GM06990 (cell line): Measurements from ENCODE around the gene VPS4A.

Source experiments
- DNase-seq: peaks from one replicate; pipeline ENCODE4 v3.0.0-alpha.2; 2011; ENCODE audit not compliant: insufficient read length; ENCODE audit errors: extremely low read depth
- H3K27me3 ChIP-seq: replicated peaks from 2 replicates; pipeline ENCODE4 v1.6.0; 2011; ENCODE audit warnings: low read length; ENCODE audit not compliant: control insufficient read depth, insufficient read depth
- H3K36me3 ChIP-seq: 2 replicates; pipeline ENCODE4 v1.5.1; 2011; ENCODE audit warnings: low read length; ENCODE audit not compliant: control insufficient read depth, insufficient read depth
- H3K4me3 ChIP-seq: replicated peaks from 2 replicates; pipeline ENCODE4 v1.5.1; 2011; ENCODE audit warnings: low read depth, mild to moderate bottlenecking, control low read depth, low read length
- CTCF ChIP-seq: IDR thresholded peaks from 2 replicates; pipeline ENCODE4 v1.5.1; 2011; ENCODE audit warnings: low read length, control low read depth, mild to moderate bottlenecking, inconsistent platforms; ENCODE audit not compliant: insufficient read depth, poor library complexity, severe bottlenecking

Gene VPS4A

GRCh38 chr16:69324013-69324531, 12.9 kb downstream of the VPS4A start:
- Histone ChIP-seq H3K4me3 (no peak overlapping the region), H3K36me3 (peaks cover 57% of the 10 kb centered on the region), H3K27me3 (no peaks in the 10 kb centered on the region)
- no peak for DNase-seq
- TF ChIP-seq CTCF: no peak

- no peaks in the 10 kb centered on the region for H3K27me3 ChIP-seq
- H3K36me3 ChIP-seq: peaks cover 52% of the 10 kb centered on the region
- no peak for TF ChIP-seq CTCF
- no peak for DNase-seq
- H3K4me3 ChIP-seq: no peak overlapping the region
Measured at GRCh38 chr16:69324585-69325253, 13.6 kb downstream of the VPS4A start.

GRCh38 chr16:69325784-69326171, 14.6 kb downstream of the VPS4A start:
- no peak for DNase-seq
- Histone ChIP-seq H3K27me3 (no peaks in the 10 kb centered on the region), H3K36me3 (peaks cover 42% of the 10 kb centered on the region), H3K4me3 (no peak overlapping the region)
- TF ChIP-seq CTCF: no peak

GRCh38 chr16:69326172-69326873, 15.2 kb downstream of the VPS4A start:
- H3K27me3 ChIP-seq: no peaks in the 10 kb centered on the region
- DNase-seq: no peak
- no peak overlapping the region for H3K4me3 ChIP-seq
- no peak for TF ChIP-seq CTCF
- peaks cover 38% of the 10 kb centered on the region for H3K36me3 ChIP-seq

GRCh38 chr16:69327585-69328310, 16.6 kb downstream of the VPS4A start:
- H3K27me3 ChIP-seq: no peaks in the 10 kb centered on the region
- H3K4me3 ChIP-seq: 0 out of 2 replicates have a peak overlapping the region, but pooled peaks have one; percentile 11
- no peak for TF ChIP-seq CTCF
- no peak for DNase-seq
- H3K36me3 ChIP-seq: peaks cover 30% of the 10 kb centered on the region
